ENCODE data around the gene SORL1-AS1.

GRCh38 chr11:121448431-121448941 lies 4.3 kb downstream of the SORL1-AS1 start:
- TF ChIP-seq POLR2AphosphoS5 (IDR thresholded peaks at IDR 0.05) (peak in 1 of 3 donors; percentile 42), CTCF (IDR thresholded peaks at IDR 0.05 in 8 of 11, conservative IDR thresholded peaks at IDR 0.05 in 3 of 11) (no peak), POLR2A (IDR thresholded peaks at IDR 0.05) (no peak)
